ENCODE data around the gene CA6.
"Not testable (repeated sequence)": the region's sequence is repeated elsewhere in the genome, so short reads cannot be mapped to it uniquely, and the experiment has no call there.

The CA6 gene

DNA sequence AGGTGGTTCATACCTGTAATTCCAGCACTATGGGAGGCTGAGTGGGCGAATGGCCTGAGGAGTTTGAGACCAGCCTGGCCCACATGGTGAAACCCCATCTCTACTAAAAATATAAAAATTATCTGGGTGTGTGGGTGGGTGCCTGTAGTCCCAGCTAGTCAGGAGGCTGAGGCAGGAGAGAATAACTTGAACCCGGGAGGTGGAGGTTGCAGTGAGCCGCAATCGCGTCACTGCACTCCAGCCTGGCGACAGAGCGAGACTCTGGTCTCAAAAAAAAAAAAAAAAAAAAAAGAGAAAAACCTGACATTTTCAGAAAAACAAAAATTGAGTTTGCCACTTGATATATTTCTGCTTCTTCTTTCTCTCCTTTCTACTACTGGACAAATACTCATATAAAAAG, 24.3 kb downstream of the CA6 start:
- no peak for DNase-seq (ENCODE audit: low read depth)

DNA sequence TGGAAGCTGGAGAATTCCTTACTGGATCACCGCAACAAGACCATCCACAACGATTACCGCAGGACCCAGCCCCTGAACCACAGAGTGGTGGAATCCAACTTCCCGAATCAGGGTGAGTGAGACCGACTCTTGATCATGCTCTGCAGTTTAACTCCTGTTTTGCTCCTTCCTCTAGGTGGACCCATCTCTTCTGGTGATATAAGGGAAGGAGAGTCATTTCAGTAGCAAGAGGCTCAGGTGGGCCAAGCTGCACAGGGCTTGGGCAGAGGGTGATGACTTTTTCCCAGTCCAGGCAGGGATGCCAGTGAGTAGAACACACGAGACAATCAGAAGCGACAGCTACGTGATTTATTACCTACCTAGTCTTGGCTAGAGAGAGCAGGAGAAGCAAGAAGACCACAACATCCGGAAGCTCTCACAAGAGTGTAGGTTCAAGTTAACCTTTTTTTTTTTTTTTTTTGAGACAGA, 25.2 kb downstream of the CA6 start:
- no peak for DNase-seq (ENCODE audit: low read depth)

DNA sequence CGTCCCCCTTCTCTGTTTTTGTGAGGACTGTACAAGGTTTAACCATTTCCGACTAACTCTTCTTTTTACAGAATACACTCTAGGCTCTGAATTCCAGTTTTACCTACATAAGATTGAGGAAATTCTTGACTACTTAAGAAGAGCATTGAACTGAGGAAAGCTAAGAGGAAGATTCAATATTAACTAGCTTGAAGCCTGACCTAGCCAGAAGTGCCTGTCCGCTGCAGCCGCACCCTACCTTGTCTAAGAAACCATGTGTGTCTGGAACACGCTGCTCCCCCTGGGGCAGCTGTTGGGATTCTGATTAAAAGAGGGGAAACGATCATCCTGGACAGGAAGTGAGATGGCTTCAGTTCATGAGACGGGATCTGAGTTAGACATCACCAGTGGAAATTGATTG, 28.9 kb downstream of the CA6 start:
- DNase-seq (ENCODE audit: low read depth) = no peak

DNA sequence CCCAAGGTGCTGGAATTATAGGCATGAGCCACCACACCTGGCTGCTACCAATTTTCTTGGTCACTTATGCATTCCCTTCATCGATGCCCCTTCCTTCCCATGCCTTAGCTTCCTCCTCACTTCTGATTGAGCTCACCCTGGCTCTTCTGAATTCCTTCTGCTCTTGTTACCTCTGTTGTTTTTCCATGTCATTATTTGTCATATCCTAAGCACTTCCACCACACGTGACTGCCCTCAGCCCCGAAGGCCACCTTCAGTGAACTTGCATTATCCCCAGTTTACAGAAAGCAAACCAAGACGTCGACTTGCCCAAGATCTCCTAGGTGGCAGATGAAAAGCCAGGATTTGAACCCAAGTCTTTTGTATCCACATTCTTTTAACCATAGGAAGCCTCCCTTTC, 30.7 kb downstream of the CA6 start:
- DNase-seq (ENCODE audit: low read depth) = no peak

DNA sequence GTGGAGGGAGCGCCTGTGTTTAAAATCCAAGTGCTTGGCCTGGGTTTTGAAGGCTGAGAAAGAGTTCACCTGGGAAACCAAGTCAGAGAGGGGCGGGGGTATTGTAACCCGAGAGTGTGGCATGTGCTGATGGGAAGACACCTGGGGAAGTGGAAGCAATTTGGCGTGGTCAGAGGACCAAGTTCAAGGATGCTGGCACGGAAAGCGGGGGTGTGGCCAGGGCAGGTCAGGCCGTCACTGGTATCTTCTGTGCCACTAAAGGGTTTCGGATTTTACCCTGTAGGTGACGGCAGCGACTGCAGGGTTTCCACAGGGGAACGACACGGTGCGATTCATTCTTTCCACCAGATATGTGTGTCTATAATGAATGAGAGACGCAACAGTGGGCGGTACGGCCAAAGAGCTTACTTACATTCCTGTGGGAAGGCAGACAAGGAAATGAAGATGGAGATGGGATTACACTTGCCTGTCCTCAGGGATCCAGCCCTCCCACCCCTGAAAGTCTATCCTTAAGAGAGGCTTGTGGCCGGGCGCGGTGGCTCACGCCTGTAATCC, 31.3 kb downstream of the CA6 start:
- DNase-seq (ENCODE audit: low read depth) = no peak

DNA sequence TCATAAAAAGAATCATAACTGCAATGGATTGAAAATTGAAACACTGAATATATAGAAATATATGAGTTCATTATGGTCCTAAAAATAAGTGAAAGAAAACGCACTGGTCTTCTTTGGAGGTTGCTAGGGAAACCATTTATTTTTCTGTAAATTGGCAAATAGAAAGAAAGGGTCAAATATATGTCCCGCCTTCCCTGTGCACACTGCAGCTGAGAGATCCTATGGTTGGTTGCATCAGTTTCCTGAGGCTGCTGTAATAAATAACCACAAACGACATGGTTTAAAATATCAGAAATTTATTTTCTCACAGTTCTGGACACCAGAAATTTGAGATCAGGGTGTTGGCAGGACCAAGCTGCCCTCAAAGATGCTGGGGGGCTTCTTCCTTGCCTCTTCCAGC, 35.0 kb downstream of the CA6 start:
- DNase-seq (ENCODE audit: low read depth) = no peak

DNA sequence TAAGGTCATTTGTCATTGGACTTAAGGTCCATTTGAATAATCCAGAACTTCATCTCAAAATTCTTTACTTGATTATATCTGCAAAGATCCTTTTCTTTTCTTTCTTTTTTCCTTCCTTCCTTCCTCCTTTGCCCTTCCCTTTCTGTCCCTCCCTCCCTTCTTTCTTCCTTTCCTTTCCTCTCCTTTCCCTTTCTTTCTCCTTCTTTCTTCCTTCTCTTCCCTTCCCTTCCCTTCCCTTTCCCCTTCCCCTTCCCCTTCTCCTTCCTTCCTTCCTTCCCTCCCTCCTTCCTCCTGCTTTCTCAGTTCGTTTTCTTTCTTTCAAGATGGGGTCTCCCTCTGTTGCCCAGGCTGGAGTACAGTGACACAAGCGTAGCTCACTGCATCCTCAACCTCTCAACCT, 35.5 kb downstream of the CA6 start:
- DNase-seq (ENCODE audit: low read depth) = no peak

DNA sequence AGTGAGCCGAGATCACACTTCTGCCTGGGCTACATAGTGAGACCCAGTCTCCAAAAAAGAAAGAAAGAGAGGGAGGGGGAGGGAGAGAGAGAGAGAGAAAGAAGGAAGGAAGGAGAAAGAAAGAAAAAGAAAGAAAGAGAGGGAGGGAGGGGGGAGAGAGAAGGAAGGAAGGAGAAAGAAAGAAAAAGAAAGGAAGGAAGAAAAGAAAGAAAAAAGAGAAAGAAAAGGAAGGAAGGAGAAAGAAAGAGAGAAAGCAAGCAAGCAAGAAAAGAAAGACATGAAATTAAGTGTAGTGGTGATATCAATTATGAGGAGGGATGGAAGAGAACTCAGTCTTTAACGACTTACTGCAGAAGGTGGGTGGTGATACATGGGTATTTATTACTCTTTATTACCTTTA, 38.5 kb downstream of the CA6 start:
- no peak for DNase-seq (ENCODE audit: low read depth)

DNA sequence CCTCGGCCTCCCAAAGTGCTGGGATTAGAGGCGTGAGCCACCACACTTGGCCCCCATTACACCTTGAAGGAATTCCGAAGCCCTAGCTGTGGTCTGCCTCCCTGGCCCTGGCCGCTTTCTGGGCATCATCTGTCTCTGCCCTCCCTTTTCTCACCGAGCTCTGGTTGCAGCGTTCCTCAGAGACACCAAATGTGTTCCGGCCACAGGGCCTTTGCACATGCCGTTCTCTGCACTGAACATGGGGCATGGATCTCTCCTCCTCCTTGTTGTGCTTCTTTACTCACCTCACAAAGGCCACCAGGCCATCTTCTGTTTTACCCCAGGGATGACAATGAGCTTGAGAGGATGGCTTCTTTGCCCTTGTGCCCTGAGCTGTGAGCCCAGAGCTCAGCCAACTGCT, 39.3 kb downstream of the CA6 start:
- no peak for DNase-seq (ENCODE audit: low read depth)

DNA sequence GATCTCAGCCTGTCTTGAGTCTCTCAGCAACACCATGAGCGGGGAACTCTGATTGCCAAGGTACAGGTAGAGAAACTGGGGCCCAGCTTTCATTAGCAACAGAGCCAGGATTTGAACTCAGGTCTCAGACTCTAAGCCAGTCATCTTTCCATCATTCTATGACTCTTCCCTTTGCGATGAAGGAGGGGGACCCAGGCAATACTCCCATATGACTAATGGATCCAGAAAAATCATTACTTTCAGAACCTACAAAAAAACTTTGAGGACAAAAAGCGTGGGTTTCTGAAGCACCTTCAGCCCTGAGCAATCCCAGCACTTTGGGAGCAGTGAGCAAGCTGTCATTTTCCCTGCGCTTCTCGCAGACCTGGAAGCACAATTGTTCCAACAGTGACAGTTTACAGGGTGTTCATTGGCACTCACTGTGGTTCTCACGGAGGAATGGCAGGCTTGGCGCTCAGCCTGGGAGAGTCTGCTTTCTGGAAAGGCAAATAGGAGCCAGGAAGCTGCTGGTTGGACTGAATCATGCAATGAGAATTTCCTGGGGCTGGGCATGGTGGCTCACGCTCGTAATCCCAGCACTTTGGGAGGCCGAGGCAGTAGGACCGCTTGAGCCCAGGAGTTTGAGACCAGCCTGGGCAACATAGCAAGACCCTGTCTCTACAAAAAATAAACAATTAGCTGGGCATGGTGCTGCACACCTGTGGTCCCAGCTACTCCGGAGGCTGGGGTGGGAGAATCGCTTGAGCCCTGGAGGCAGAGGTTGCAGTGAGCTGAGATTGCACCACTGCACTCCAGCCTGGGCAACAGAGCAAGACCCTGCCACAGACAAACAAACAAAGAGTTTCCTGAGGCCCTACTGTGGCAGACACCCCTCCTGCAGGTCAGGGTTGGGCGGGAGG, 40.5 kb downstream of the CA6 start:
- DNase-seq (ENCODE audit: low read depth) = no peak

DNA sequence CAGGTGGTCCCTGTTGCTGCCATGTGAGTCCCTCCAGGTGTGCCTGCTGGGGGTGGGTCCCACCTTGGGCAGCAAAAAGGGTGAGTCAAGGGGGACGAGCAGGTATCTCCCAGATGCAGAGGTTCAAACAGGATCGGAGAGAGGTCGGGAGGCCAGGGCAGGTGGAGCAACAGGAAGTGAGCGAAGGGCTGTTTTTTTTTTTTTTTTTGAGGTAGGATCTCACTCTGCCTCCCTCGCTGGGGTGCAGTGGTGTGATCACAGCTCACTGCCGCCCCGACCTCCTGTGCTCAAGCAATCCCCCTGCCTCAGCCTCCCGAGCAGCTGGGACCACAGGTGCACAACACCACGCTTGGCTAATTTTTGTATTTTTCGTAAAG, 41.1 kb downstream of the CA6 start:
- no peak for DNase-seq (ENCODE audit: low read depth)

DNA sequence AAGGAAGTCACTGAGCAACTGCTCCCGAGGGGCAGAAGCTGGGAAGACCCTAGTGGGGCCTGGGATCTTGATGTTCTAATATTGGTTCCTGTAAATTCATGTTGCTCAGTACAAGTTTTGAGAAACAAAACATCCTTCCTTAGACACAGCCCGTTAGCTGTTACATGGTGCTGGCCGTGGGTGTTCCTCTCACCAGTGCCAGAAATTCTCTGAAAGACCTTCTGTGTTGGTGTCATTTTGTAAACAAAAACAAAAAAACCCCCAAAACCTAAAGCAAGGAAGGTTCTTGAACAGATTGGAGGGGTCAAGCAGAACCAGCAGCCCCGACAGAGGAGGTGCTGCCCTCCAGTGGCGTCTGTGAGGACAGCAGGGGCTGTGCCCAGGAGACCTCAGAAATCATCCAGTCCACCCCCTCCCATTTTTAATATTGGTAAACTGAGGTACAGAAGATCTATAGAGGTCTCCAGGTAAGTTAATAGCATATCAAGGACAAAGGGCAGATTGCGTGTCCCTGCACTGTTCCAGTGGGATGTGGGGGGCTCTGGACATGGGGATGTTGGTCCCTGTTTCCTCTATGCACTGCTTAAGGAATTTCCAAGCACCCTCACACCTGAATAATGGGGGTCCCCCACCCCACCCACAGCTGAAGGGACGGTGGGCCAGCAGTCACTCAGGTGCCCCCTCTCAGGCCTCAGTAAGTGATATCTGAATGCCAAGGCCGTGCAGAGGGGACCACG, 42.4 kb downstream of the CA6 start:
- peak; percentile 53 for DNase-seq (ENCODE audit: low read depth)

DNA sequence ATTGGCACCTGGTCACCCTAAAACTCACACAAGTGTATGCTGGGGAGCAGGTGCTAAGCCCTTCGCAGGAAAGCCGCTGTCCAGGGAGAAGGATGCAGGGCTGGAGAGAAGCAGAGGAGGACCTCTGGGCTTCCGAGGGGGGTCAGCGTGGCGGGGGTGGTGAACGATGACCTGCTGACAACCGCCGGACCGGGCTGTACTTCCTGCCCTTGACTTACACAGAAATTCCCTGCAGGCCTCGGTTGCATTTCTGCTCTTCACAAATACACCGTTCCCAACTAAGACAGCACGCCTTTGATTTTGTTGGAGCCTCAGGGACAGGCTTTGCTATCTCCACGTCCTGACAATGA, 42.9 kb downstream of the CA6 start:
- DNase-seq (ENCODE audit: low read depth) = no peak

DNA sequence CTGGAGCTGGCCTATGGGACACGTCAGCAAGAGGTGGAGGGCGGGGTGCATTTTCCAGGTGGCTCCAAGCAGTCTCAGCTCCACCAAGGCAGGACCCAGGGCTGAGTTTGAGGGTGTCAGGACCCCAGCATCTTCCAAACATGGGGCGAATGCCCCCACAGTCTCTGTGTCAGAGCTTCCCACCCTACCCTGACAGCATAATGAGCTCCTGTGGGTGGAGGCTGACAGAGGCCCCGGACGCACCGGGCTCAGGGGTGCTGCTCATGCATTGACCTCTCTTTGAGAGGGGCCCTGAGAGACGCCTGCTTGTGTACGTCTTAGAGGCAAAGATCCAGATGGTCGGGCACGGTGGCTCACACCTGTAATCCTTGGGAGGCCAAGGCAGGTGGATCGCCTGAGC, 43.4 kb downstream of the CA6 start:
- DNase-seq (ENCODE audit: low read depth) = no peak

DNA sequence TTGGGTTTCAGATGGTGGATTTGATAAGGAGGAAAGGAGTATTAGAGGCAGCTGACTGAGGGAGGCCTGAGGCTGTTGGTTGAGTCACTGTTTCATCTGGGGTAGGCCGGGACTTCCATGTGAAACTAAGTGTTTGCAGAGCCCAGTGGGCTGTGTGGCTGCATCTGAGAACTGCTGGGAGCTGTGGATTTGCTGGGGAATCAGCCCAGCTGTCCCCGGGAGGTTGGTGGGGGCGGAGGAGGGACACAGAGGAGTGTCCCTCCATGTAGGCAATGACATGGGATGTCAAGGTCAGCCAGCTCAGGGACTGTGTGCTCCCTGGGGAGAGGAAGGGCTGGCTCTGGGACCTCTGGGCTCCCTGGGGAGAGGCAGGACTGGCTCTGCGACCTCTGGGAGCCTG, 44.2 kb downstream of the CA6 start:
- no peak for DNase-seq (ENCODE audit: low read depth)

DNA sequence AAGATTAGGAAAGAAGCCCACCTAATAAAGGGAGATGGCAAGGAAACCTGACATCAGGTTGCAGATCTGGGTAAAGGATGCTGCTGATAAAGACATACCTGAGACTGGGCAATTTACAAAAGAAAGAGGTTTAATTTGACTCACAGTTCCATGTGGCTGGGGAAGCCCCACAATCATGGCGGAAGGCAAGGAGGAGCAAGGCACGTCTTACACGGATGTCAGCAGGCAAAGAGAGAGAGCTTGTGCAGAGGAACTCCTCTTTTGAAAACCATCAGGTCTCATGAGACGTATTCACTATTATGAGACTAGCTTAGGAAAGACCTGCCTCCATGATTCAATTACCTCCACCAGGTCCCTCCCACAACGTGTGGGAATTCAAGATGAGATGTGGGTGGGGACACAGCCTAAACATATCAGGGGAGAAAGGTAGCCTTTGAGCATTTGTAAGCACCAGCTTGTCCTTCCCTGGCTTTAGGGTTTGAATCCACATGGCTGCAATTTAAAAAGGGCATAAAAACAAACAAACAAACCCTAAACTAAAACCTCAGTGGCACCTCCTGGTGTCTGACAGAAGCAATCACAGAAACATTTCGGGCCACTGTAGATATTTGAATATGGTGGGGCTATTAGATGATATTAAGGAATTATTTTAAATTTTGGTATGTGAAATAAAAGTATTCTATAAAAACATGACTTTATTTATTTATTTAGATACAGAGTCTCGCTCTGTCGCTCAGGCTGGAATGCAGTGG, 47.4 kb downstream of the CA6 start:
- no peak for DNase-seq (ENCODE audit: low read depth)

DNA sequence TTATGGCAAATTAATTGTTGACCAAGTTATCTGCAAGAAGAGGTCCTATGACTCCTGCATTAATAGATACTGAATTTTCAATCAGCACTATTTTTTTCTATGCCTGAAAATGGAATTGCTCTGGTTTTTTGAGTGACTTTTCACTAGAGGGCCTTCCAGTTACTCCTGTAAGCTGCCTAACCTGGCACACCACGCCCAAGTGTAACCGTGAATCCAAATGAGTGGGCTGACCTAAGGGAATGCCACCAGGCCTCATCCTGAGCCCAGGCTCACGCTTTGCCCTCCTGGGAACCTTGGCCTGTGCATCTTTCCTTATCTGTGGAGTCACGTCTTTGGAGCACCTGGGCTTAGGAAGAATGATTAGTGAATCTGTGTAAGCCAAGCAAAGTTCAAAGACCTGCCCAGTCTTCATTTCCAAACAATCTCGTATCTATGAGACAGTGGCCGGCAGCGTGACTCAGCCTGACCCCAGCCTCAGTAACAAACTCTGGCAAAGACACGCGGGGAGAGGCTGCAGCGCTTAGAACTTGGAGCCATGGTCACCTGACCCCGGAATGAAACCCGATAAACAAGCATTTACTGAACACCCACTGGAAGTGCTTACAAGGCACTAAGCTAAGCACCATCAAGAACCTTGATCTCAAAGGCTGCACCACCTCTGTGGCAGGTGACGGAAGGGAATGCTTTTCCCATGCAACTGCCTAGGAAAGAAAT, 48.5 kb downstream of the CA6 start:
- not testable (repeated sequence) for DNase-seq (ENCODE audit: low read depth)

DNA sequence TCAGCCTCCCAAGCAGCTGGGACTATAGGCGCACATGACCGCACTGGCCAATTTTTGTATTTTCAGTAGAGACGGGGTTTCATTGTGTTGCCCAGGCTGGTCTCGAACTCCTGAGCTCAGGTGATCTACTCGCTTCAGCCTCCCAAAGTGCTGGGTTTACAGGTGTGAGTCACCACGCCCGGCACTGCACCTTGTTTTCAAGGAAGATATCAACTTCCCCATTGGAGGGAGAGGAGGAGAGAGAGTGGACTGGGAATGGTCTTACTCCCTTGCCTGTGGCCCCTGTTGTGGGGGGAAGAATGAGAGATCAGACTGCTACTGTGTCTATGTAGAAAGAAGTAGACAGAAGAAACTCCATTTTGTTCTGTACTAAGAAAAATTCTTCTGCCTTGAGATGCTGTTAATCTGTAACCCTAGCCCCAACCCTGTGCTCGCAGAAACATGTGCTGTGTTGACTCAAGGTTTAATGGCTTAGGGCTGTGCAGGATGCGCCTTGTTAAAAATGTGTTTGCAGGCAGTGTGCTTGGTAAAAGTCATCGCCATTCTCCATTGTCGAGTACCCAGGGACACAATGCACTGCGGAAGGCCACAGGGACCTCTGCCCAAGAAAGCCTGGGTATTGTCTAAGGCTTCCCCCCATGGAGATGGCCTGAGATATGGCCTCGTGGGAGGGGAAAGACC, 56.0 kb downstream of the CA6 start:
- DNase-seq (ENCODE audit: low read depth) = not testable (repeated sequence)

DNA sequence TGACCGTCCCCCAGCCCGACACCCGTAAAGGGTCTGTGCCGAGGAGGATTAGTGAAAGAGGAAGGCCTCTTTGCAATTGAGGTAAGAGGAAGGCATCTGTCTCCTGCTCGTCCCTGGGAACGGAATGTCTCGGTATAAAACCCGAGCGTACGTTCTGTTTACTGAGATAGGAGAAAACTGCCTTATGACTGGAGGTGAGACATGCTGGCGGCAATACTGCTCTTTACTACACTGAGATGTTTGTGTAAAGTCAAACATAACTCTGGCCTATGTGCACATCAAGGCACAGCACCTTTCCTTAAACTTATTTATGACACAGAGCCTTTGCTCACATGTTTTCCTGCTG, 56.5 kb downstream of the CA6 start:
- not testable (repeated sequence) for DNase-seq (ENCODE audit: low read depth)

DNA sequence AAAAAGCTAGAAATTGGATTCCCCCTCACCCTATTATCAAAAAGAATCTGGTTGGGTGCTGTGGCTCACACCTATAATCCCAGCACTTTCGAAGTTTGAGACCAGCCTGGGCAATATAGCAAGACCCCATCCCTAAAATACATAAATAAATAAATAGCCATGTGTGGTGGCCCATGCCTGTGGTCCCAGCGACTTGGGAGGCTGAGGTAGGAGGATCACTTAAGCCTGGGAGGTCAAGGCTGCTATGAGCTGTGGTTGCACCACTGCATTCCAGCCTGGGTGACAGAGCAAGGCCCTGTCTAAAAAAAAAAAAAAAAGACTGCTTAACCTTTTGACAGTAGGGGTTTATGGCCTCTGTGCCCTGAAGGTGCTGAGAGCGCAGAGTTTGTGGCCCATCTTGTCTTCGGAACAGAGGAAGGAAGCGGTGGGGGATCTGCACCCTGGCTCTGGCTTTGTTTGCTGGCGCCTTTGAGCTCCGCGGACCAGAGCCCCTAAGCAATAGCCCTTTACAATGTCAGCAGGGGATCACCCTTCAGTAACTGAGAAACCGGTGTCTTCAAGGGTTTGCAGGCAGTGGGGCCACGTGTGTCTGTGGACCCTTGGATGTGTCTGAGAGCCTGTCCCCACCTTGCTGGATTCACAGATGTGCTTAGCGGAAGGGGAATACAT, 58.5 kb downstream of the CA6 start:
- DNase-seq (ENCODE audit: low read depth) = no peak

All from stimulated activated CD8-positive, alpha-beta memory T cell treated with anti-CD3 and anti-CD28 coated beads, Interleukin-15, amount 100 ng/mL, for 24 hours (primary cell).